Purkinje cell (primary cell): ENCODE measurements around the gene BICRA. TPM values are rescaled to one million over a fixed set of nuclear protein-coding genes. Genes with fewer than 3 reads are reported as not detected.

ENCODE experiments used
- polyA plus RNA-seq: library from polyadenylated mRNA; unstranded; fragments of >200 nt; fragmentation: Nextera tagmentation; gene quantifications from 2 replicates; pipeline ENCODE4 v1.2.1, GENCODE V29; 2014

The BICRA gene
- polyA plus RNA-seq: 0.50 and 0.60 TPM in 2 replicates

GRCh38 chr19:47608969-47609905, at the start of gene BICRA:
Gene BICRA, plus strand, starts transcription at chr19:47609134. Its CDS starts 64,441 bp downstream, at chr19:47673575.

DNA sequence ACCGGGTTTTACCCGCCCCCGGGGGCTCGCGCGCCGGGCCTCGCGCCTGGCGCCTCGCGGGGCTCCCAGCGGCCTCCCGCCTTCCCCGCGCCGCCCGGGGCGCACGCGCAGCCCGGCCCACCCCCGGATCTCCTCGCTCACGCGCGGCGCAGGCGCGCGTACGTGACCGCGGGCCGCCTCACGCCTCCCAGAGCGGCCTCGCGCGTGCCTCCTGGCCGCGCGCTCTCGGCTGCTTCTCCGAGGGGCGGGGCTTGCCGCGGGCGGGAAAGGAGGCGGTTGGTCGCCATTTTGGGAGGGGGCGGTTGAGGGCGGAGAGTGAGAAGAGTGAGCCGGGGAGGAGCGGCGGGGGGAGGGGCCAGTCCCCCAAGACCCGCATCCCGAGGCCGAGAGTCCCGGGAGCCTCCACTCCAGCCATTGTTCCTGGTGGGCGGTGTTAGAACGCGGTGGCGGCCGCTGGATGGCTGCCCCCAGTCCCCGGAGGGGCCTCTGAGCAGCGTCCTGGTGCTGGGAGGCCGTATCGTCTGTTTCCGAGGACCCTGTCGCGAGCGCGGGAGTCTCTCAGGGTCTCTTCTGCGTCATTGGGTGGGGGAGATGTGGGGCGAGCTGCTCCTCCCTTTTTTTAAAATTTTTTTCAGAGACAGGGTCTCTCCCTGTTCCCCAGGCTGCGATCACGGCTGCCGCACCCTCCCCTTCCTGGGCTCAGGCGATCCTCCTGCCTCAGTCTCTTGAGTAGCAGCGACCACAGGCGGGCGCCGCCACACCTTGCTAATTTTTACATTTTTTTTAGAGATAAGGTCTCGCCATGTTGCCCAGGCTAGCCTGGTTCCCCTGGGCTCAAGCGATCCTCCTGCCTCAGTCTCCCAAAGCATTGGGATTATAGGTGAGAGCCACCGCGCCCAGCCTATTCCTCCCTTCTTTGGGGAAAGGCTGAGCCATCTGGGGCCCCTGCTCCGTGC, 35.6 kb upstream of the BICRA start, which contains the start of gene ZNF541:
ZNF541 (minus strand) TSS at position 78 of the 956 bp plus-strand sequence. CDS start 17,292 bp downstream, outside the sequence.

DNA sequence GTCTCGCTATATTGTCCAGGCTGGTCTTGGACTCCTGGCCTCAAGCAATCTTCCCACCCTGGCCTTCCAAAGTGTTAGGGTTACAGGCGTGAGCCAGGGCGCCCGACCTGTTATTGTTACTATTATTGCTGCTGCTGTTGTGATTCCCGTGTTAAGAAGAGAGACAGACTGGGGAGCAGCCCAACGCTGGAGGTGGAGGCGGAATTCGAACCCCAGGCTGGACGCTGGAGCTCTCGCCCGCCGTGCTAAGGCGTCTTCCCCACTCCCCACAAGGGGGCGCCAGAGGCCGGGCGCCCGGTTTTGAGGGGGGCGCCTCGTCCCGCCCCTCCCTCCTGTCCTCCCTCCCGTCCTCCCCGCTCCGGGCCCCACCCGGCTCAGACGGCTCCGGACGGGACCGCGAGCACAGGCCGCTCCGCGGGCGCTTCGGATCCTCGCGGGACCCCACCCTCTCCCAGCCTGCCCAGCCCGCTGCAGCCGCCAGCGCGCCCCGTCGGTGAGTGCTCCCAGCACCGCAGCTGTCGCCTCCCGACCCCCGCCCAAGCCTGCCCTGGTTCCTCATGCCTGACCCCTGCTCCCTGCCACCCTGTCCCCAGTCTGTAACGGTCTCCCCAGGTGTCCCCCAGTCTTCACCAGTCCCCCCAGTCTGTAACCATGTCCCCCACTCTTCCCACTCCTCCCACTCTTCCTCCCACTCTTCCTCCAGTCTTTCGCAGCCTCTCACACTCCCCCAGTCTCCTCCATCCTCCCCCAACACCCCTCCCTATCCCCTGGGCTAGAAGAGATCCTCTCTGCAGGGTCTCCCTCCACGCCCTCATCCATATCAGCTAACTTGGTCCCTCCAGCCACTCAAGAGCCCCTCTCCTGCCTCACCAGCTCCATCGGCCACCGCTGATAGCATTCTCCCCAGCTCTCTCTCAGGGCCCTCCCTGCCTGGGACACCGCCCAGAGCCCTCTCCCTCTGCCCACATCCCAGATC, 104.4 kb downstream of the BICRA start, which contains the start of gene EHD2:
EHD2 (plus strand) TSS at position 377 of the 976 bp plus-strand sequence. CDS start 3,191 bp downstream, outside the sequence.

DNA sequence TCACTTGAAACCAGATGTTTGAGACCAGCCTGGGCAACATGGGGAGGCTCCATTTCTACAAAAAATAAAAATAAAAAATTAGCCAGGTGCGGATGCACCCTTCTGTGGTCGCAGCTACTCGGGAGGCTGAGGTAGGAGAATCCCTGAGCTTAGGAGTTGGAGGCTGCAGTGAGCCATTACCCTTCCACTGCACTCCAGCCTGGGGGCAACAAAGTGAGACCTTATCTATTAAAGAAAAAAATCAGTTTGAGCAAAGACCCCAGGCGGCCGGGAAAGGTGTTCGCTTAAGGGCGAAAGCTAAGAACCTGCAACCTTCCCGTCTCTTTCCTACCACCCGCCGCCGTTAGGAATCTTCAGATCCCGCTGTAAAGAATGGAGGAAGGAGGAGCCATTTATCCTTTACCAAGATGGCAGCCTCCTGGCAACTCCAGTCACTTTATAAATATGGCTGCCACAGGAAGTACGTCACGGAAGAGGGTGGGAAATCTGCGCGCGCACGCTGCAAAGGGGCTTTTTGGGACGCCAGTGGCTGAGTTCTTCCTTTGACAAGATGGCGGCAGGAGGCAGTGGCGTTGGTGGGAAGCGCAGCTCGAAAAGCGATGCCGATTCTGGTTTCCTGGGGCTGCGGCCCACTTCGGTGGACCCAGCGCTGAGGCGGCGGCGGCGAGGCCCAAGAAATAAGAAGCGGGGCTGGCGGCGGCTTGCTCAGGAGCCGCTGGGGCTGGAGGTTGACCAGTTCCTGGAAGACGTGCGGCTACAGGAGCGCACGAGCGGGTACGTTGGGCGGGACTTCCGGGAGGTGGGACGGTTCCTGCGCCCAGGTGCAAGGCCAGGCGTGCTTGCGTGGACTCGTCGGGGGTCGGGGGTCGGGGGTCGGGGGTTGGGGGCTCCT, 136.3 kb downstream of the BICRA start, which contains the start of gene NOP53:
NOP53 (plus strand) TSS at position 537 of the 892 bp plus-strand sequence; CDS start at position 551, 14 bp downstream.

Other genes with a start within 250 kb of the BICRA start
- gene MEIS3, start 189.6 kb upstream of the BICRA start, polyA plus RNA-seq: 0.31 and 7.3 TPM in 2 replicates
- gene SLC8A2, start 137.2 kb upstream of the BICRA start, polyA plus RNA-seq: 0.24 and 3.9 TPM in 2 replicates
- gene KPTN, start 124.9 kb upstream of the BICRA start, polyA plus RNA-seq: 3.1 and 5.1 TPM in 2 replicates
- 72.5 and 109 TPM in 2 replicates for gene NAPA, start 94.1 kb upstream of the BICRA start, polyA plus RNA-seq
- gene ZNF541, start 36.0 kb upstream of the BICRA start, polyA plus RNA-seq: not detected in 2 replicates
- gene EHD2, start 104.3 kb downstream of the BICRA start, polyA plus RNA-seq: 0.07 and 0.11 TPM in 2 replicates
- 0.73 and 7.4 TPM in 2 replicates for gene NOP53, start 136.4 kb downstream of the BICRA start, polyA plus RNA-seq
- gene SELENOW, start 169.6 kb downstream of the BICRA start, polyA plus RNA-seq: 5,615 and 7,643 TPM in 2 replicates
- gene TPRX1, start 195.4 kb downstream of the BICRA start, polyA plus RNA-seq: not detected in 2 replicates
- gene CRX, start 212.8 kb downstream of the BICRA start, polyA plus RNA-seq: not detected in 2 replicates